Measurements from ENCODE around the gene TFF2. TPM values are rescaled to one million over a fixed set of nuclear protein-coding genes. Genes with fewer than 3 reads are reported as not detected.

Gene TFF2
- total and polyA plus RNA-seq, 2 experiments from 2014 or later, result not detected

GRCh38 chr21:42321231-42321630 is 29.6 kb downstream of the TFF2 start:
- Histone ChIP-seq H3K27ac (no peak overlapping the region), H3K9me3 (ENCODE audit: low read depth) (no peaks in the 10 kb centered on the region), H3K36me3 (ENCODE audit: low read depth) (no peaks in the 10 kb centered on the region), H3K9me2 (ENCODE audit: insufficient read depth) (no peaks in the 10 kb centered on the region), H3K4me1 (ENCODE audit: insufficient read depth) (no peaks in the 10 kb centered on the region), H3K27me3 (replicated peaks; ENCODE audit: insufficient read depth) (peaks cover 12% of the 10 kb centered on the region), H3K79me2 (ENCODE audit: insufficient read depth) (no peaks in the 10 kb centered on the region), H3K4me3 (no peak overlapping the region), H3K4me2 (ENCODE audit: unreplicated experiment) (no peak overlapping the region), H2AFZ (no peak overlapping the region), H3K9ac (no peak overlapping the region), H3F3A (ENCODE audit: insufficient read depth) (no peaks in the 10 kb centered on the region), H4K20me1 (ENCODE audit: insufficient read depth) (no peaks in the 10 kb centered on the region)
- TF ChIP-seq EZH2phosphoT487 (IDR thresholded peaks at IDR 0.05; ENCODE audit: insufficient read depth, low read depth) (no peak), EZH2 (IDR thresholded peaks at IDR 0.05; ENCODE audit: insufficient read depth, poor library complexity, severe bottlenecking) (no peak)
- in situ Hi-C loops (cut with MboI), result no loop called here
- DNase-seq, result no peak
- WGBS, 2 experiments (ENCODE audit: low coverage in 1 of 2, low lambda C conversion rate in 2 of 2, missing lambda C conversion rate in 2 of 2), result 35 to 42% methylated on average over 10 of the region's 10 CpGs

- H3K9me2 ChIP-seq (ENCODE audit: insufficient read depth), result no peaks in the 10 kb centered on the region
- no peaks in the 10 kb centered on the region for H4K20me1 ChIP-seq (ENCODE audit: insufficient read depth)
- H3K4me2 ChIP-seq (ENCODE audit: unreplicated experiment), result no peak overlapping the region
- TF ChIP-seq EZH2phosphoT487 (IDR thresholded peaks at IDR 0.05; ENCODE audit: insufficient read depth, low read depth) (no peak), EZH2 (IDR thresholded peaks at IDR 0.05; ENCODE audit: insufficient read depth, poor library complexity, severe bottlenecking) (no peak)
- H3K27me3 ChIP-seq (replicated peaks; ENCODE audit: insufficient read depth), result peaks cover 11% of the 10 kb centered on the region
- no peak overlapping the region for H3K27ac ChIP-seq
- in situ Hi-C loops (cut with MboI), result no loop called here
- no peak overlapping the region for H3K9ac ChIP-seq
- no peak for DNase-seq
- no peaks in the 10 kb centered on the region for H3K9me3 ChIP-seq (ENCODE audit: low read depth)
- H3F3A ChIP-seq (ENCODE audit: insufficient read depth), result no peaks in the 10 kb centered on the region
- no peaks in the 10 kb centered on the region for H3K4me1 ChIP-seq (ENCODE audit: insufficient read depth)
- no peak overlapping the region for H3K4me3 ChIP-seq
- no peaks in the 10 kb centered on the region for H3K36me3 ChIP-seq (ENCODE audit: low read depth)
- H2AFZ ChIP-seq, result no peak overlapping the region
- WGBS, 2 experiments (ENCODE audit: low coverage in 1 of 2, low lambda C conversion rate in 2 of 2, missing lambda C conversion rate in 2 of 2), result 35 to 41% methylated on average over 7 to 8 of the region's 8 CpGs
- no peaks in the 10 kb centered on the region for H3K79me2 ChIP-seq (ENCODE audit: insufficient read depth)
These were observed 30.0 kb downstream of the TFF2 start for GRCh38 chr21:42320791-42321190.

DNA sequence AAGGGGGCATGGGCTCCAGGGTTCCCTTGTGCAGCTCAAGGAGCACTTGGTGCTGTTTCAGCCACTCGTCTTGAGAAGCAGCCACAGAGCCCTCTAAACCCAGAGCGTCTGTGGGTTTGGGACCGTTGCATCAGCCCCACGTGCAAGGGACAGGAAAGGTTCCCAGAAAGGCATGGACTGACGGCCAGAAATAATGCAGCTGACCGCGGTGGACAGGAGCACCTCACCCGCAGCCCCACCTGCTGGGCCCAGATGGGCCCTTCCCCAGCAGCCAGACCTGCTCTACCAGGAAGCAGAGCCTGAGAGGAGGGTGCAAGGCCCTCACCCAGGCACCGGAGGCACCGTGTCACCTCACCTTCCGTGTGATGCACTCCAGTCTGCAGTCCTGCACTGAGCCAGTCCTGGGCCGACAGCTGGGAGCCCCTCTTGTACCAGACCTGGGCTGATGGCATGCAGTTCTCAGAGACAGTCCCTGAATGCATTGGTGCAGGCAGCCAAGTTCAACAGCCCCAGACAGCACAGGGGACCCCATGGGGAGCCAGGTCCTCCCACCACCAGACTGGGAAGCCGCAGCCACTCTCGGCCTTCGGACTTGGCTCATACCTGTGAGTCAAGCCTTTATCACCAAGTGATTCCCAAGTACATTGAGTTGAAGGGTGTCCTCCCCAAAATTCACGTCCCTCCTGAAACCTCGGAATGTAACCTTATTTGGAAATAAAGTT is 30.8 kb downstream of the TFF2 start:
- H2AFZ ChIP-seq, result no peak overlapping the region
- H3K9ac ChIP-seq, result no peak overlapping the region
- no peaks in the 10 kb centered on the region for H3K9me3 ChIP-seq (ENCODE audit: low read depth)
- H3K4me1 ChIP-seq (ENCODE audit: insufficient read depth), result no peaks in the 10 kb centered on the region
- H3K9me2 ChIP-seq (ENCODE audit: insufficient read depth), result no peaks in the 10 kb centered on the region
- in situ Hi-C loops (cut with MboI), result no loop called here
- H3K4me2 ChIP-seq (ENCODE audit: unreplicated experiment), result no peak overlapping the region
- TF ChIP-seq EZH2phosphoT487 (IDR thresholded peaks at IDR 0.05; ENCODE audit: insufficient read depth, low read depth) (no peak), EZH2 (IDR thresholded peaks at IDR 0.05; ENCODE audit: insufficient read depth, poor library complexity, severe bottlenecking) (no peak)
- H3K79me2 ChIP-seq (ENCODE audit: insufficient read depth), result no peaks in the 10 kb centered on the region
- no peak for DNase-seq
- H3K27me3 ChIP-seq (replicated peaks; ENCODE audit: insufficient read depth), result peaks cover 3% of the 10 kb centered on the region
- WGBS, 2 experiments (ENCODE audit: low coverage in 1 of 2, low lambda C conversion rate in 2 of 2, missing lambda C conversion rate in 2 of 2), result 66 to 70% methylated on average over 12 to 15 of the region's 17 CpGs
- H3K36me3 ChIP-seq (ENCODE audit: low read depth), result no peaks in the 10 kb centered on the region
- H3K4me3 ChIP-seq, result no peak overlapping the region
- H4K20me1 ChIP-seq (ENCODE audit: insufficient read depth), result no peaks in the 10 kb centered on the region
- no peaks in the 10 kb centered on the region for H3F3A ChIP-seq (ENCODE audit: insufficient read depth)
- H3K27ac ChIP-seq, result no peak overlapping the region

DNA sequence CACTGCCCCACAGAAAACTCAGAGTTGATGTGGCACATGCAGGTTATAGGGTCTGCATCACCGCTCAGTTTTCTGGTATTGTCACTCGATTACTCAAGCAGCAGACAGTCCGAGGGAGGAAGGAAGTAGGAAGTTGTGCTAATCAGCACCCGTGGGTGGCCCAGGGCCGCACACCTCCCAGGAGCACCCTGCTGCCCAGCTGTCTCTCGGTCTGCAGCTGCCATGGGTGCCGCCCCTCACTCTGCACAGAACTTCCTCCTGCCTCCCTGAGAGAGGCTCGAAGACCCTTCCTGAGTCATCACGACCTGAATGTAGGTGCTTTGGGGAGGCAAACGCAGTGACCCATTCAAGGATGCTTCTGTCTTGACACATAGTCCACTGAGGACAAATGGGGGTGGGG is 31.4 kb downstream of the TFF2 start:
- Histone ChIP-seq H3K4me3 (no peak overlapping the region), H3F3A (ENCODE audit: insufficient read depth) (no peaks in the 10 kb centered on the region), H3K27ac (no peak overlapping the region), H4K20me1 (ENCODE audit: insufficient read depth) (no peaks in the 10 kb centered on the region), H3K27me3 (replicated peaks; ENCODE audit: insufficient read depth) (no peaks in the 10 kb centered on the region; the same call in 1 of the 2 replicates), H2AFZ (no peak overlapping the region), H3K9ac (no peak overlapping the region), H3K79me2 (ENCODE audit: insufficient read depth) (no peaks in the 10 kb centered on the region), H3K4me1 (ENCODE audit: insufficient read depth) (no peaks in the 10 kb centered on the region), H3K9me3 (ENCODE audit: low read depth) (no peaks in the 10 kb centered on the region), H3K36me3 (ENCODE audit: low read depth) (no peaks in the 10 kb centered on the region), H3K9me2 (ENCODE audit: insufficient read depth) (no peaks in the 10 kb centered on the region), H3K4me2 (ENCODE audit: unreplicated experiment) (no peak overlapping the region)
- 49 to 59% methylated on average over 8 to 10 of the region's 10 CpGs for WGBS, 2 experiments (ENCODE audit: low coverage in 1 of 2, low lambda C conversion rate in 2 of 2, missing lambda C conversion rate in 2 of 2)
- TF ChIP-seq EZH2 (IDR thresholded peaks at IDR 0.05; ENCODE audit: insufficient read depth, poor library complexity, severe bottlenecking) (no peak), EZH2phosphoT487 (IDR thresholded peaks at IDR 0.05; ENCODE audit: insufficient read depth, low read depth) (no peak)
- no peak for DNase-seq
- in situ Hi-C loops (cut with MboI), result no loop called here

Data from GM23248 (cell line).